Astrocyte (in vitro differentiated cells and primary cell): Measurements from ENCODE around the gene KIAA0513. TPM values are rescaled to one million over a fixed set of nuclear protein-coding genes. Genes with fewer than 3 reads are reported as not detected.

ENCODE experiments used
- DNase-seq: peaks from one replicate; pipeline ENCODE4 v3.0.0-alpha.2; 2010; ENCODE audit warnings: low read depth
- FAIRE-seq: peaks from 2 replicates; lab custom pipeline; 2011; peaks lifted over from hg19 to GRCh38; lab: Jason Lieb, UNC
- H2AFZ ChIP-seq: 2 replicates; pipeline ENCODE4 v1.6.0; 2012; ENCODE audit warnings: low read depth, low read length, inconsistent platforms
- H3K27ac ChIP-seq: 2 replicates; pipeline ENCODE4 v1.5.1; 2011; ENCODE audit warnings: low read depth, low read length, inconsistent platforms
- H3K27me3 ChIP-seq: 2 replicates; pipeline ENCODE4 v1.6.0; 2011; ENCODE audit warnings: low read length, inconsistent platforms; ENCODE audit not compliant: insufficient read depth
- H3K36me3 ChIP-seq: 2 replicates; pipeline ENCODE4 v1.5.1; 2011; ENCODE audit warnings: low read length, inconsistent platforms; ENCODE audit not compliant: insufficient read depth
- H3K4me1 ChIP-seq: 2 replicates; pipeline ENCODE4 v1.5.1; 2011; ENCODE audit warnings: low read length, inconsistent platforms; ENCODE audit not compliant: insufficient read depth
- H3K4me2 ChIP-seq: 2 replicates; pipeline ENCODE4 v1.6.0; 2012; ENCODE audit warnings: low read length, inconsistent platforms
- H3K4me3 ChIP-seq: 2 replicates; pipeline ENCODE4 v1.5.1; 2011; ENCODE audit warnings: low read depth, mild to moderate bottlenecking, low read length, inconsistent platforms; ENCODE audit not compliant: insufficient read depth
- H3K79me2 ChIP-seq: 2 replicates; pipeline ENCODE4 v1.6.0; 2012; ENCODE audit warnings: mild to moderate bottlenecking, low read length, inconsistent platforms; ENCODE audit not compliant: insufficient read depth
- H3K9ac ChIP-seq: 2 replicates; pipeline ENCODE4 v1.6.0; 2012; ENCODE audit warnings: mild to moderate bottlenecking, low read length, inconsistent platforms
- H3K9me3 ChIP-seq: 2 replicates; pipeline ENCODE4 v1.5.1; 2012; ENCODE audit warnings: low read depth, mild to moderate bottlenecking, low read length, inconsistent platforms; ENCODE audit not compliant: insufficient read depth
- H4K20me1 ChIP-seq: 2 replicates; pipeline ENCODE4 v1.6.0; 2012; ENCODE audit warnings: low read length, inconsistent platforms; ENCODE audit not compliant: insufficient read depth
- H3K27ac Mint-ChIP-seq: one replicate; pipeline ENCODE4 v1.8.0; 2021; ENCODE audit warnings: mild to moderate bottlenecking, mixed read lengths; ENCODE audit not compliant: unreplicated experiment
- H3K27me3 Mint-ChIP-seq: one replicate; pipeline ENCODE4 v1.8.0; 2021; ENCODE audit warnings: low read depth, mixed read lengths; ENCODE audit not compliant: unreplicated experiment
- H3K36me3 Mint-ChIP-seq: one replicate; pipeline ENCODE4 v1.8.0; 2021; ENCODE audit warnings: low read depth, mixed read lengths; ENCODE audit not compliant: unreplicated experiment
- H3K4me1 Mint-ChIP-seq: one replicate; pipeline ENCODE4 v1.8.0; 2021; ENCODE audit warnings: low read depth, mixed read lengths; ENCODE audit not compliant: unreplicated experiment
- H3K4me3 Mint-ChIP-seq: one replicate; pipeline ENCODE4 v1.8.0; 2021; ENCODE audit warnings: mild to moderate bottlenecking, moderate library complexity, mixed read lengths; ENCODE audit not compliant: unreplicated experiment
- H3K9me3 Mint-ChIP-seq: one replicate; pipeline ENCODE4 v1.8.0; 2021; ENCODE audit warnings: mild to moderate bottlenecking, mixed read lengths; ENCODE audit not compliant: unreplicated experiment
- CTCF ChIP-seq: IDR thresholded peaks from 2 replicates; pipeline ENCODE4 v1.5.1; 2011; ENCODE audit warnings: low read depth, mild to moderate bottlenecking, inconsistent platforms, low read length, moderate library complexity; ENCODE audit not compliant: insufficient read depth
- EZH2 ChIP-seq: IDR thresholded peaks from 2 replicates; pipeline ENCODE4 v1.6.1; 2012; ENCODE audit warnings: mild to moderate bottlenecking, low read length, inconsistent platforms; ENCODE audit not compliant: insufficient read depth
- total RNA-seq: library from RNA; stranded (reverse); gene quantifications from 2 replicates; pipeline ENCODE4 v1.2.1, GENCODE V29; 2021

Gene KIAA0513
- total RNA-seq, 1 donor from 2014 or later: 7.5 TPM

DNA sequence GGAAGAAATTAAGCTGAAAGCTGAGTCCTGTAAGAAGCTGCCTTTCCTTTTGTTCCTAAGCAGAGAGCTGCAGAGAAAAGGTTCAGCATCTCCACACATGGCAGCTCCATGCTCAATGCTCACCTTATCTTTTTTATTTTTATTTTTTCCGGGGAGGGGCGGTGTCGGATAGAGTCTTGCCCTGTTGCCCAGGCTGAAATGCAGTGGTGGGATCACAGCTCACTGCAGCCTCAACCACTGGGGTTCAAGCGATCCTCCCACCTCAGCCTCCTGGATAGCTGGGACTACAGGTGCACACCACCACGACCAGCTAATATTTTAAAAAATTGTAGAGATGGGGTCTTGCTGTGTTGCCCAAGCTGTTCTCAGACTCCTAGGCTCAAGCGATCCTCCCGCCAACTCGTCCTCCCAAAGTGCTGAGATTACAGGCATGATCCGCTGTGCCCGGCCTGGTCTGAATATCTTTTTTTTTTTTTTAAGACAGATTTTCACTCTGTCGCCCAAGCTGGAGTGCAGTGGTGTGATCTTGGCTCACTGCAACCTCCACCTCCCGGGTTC is 112.9 kb downstream of the KIAA0513 start:
- Histone ChIP-seq H3K4me3 (no peak overlapping the region), H4K20me1 (no peaks in the 10 kb centered on the region), H3K27ac (no peak overlapping the region), H3K9ac (no peak overlapping the region), H3K4me2 (no peak overlapping the region), H3K4me1 (peaks cover 18% of the 10 kb centered on the region), H3K79me2 (no peaks in the 10 kb centered on the region), H2AFZ (no peak overlapping the region), H3K9me3 (no peaks in the 10 kb centered on the region), H3K27me3 (no peaks in the 10 kb centered on the region), H3K36me3 (no peaks in the 10 kb centered on the region)
- H3K4me3 Mint-ChIP-seq: no peak overlapping the region
- no peaks in the 10 kb centered on the region for H3K36me3 Mint-ChIP-seq
- peaks cover 7% of the 10 kb centered on the region for H3K9me3 Mint-ChIP-seq
- peaks cover 30% of the 10 kb centered on the region for H3K27me3 Mint-ChIP-seq
- DNase-seq: no peak
- H3K27ac Mint-ChIP-seq: no peak overlapping the region
- H3K4me1 Mint-ChIP-seq: peaks cover 6% of the 10 kb centered on the region
- TF ChIP-seq CTCF (no peak), EZH2 (no peak)
- no peak for FAIRE-seq

- peaks cover 36% of the 10 kb centered on the region for H3K27me3 Mint-ChIP-seq
- no peak overlapping the region for H3K4me3 Mint-ChIP-seq
- Histone ChIP-seq H3K27ac (no peak overlapping the region), H2AFZ (no peak overlapping the region), H3K4me3 (no peak overlapping the region), H3K27me3 (no peaks in the 10 kb centered on the region), H3K36me3 (no peaks in the 10 kb centered on the region), H3K9ac (no peak overlapping the region), H3K4me1 (peaks cover 12% of the 10 kb centered on the region), H3K4me2 (no peak overlapping the region), H3K79me2 (no peaks in the 10 kb centered on the region), H4K20me1 (no peaks in the 10 kb centered on the region), H3K9me3 (no peaks in the 10 kb centered on the region)
- H3K9me3 Mint-ChIP-seq: peaks cover 7% of the 10 kb centered on the region
- H3K4me1 Mint-ChIP-seq: peaks cover 6% of the 10 kb centered on the region
- H3K36me3 Mint-ChIP-seq: no peaks in the 10 kb centered on the region
- DNase-seq: no peak
- no peak overlapping the region for H3K27ac Mint-ChIP-seq
- TF ChIP-seq EZH2: no peak
- TF ChIP-seq CTCF: no peak
- FAIRE-seq: no peak
Observed at GRCh38 chr16:85141491-85142128, 114.0 kb downstream of the KIAA0513 start.

DNA sequence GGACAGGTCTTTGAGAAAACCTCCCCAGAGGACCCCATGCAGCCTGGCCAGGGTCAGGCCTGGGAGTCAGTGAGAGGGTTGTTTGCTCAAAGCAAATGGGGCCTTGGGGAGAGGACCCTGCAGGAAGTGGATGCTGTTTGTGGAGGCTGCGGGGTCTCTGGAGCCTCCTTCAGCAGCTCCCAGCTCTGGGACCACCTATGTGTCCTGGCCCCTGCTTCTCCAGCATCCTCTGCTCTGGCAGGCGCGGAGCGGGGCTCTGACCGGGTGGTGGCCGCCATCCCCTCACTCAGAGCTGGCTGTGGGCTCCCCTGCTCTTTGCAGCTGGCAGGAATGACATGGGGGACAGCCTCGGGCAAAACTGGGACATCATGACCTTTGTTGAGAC is 114.5 kb downstream of the KIAA0513 start:
- Histone ChIP-seq H2AFZ (no peak overlapping the region), H4K20me1 (no peaks in the 10 kb centered on the region), H3K9ac (no peak overlapping the region), H3K9me3 (no peaks in the 10 kb centered on the region), H3K27ac (no peak overlapping the region), H3K4me3 (no peak overlapping the region), H3K4me2 (no peak overlapping the region), H3K27me3 (no peaks in the 10 kb centered on the region), H3K4me1 (peaks cover 7% of the 10 kb centered on the region), H3K36me3 (no peaks in the 10 kb centered on the region), H3K79me2 (no peaks in the 10 kb centered on the region)
- Mint-ChIP-seq H3K36me3 (no peaks in the 10 kb centered on the region), H3K4me3 (no peak overlapping the region), H3K27ac (no peak overlapping the region), H3K27me3 (peaks cover 36% of the 10 kb centered on the region), H3K4me1 (peaks cover 4% of the 10 kb centered on the region), H3K9me3 (peaks cover 7% of the 10 kb centered on the region)
- no peak for TF ChIP-seq EZH2
- no peak for TF ChIP-seq CTCF
- DNase-seq: no peak
- no peak for FAIRE-seq
